GM13977 (cell line): ENCODE results near the gene SMYD5.

Source experiments
- DNase-seq: peaks from one replicate; pipeline ENCODE4 v3.0.0; 2012; ENCODE audit warnings: low spot score
- in situ Hi-C: fragments of 300-500 bp; cut with MboI; formaldehyde crosslinking; loops from one replicate; pipeline ENCODE4 v1.12.0; 2022; ENCODE audit warnings: low sequenced_read_pairs, low pct_unique_long_range_greater_than_20kb, mixed read lengths, inconsistent platforms; ENCODE audit not compliant: unreplicated experiment
- TF ChIP-seq, protein P1 (sequence below): IDR thresholded peaks from 2 replicates; pipeline ENCODE4 v1.5.1; 2012; ENCODE audit warnings: mild to moderate bottlenecking, control low read depth; ENCODE audit not compliant: insufficient read depth; ENCODE audit errors: extremely low read depth, missing control alignments

The SMYD5 gene

DNA sequence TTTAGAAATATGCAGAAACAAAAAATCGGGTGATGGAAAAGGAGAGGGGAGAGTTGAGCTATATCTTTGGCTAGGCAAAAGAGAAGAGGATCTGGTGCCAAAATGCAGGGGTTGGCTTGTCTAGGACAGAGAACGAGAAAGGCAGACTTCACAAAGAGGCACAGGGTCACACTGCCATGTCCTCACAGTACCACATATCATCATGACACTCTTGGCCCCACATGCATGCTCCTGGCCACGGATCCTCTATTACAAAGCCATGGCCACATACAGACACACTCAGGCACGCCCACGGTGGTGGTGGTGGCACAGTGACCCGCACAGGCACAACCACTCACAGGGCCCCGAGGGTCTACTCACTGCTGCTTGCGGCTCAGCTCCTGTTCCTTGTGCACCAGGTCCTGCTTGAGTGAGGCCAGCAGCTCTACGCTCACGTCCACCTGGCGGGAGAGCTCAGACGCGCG lies 54.4 kb downstream of the SMYD5 start:
- in situ Hi-C loops, result no loop called here
- TF ChIP-seq, protein P1, sequence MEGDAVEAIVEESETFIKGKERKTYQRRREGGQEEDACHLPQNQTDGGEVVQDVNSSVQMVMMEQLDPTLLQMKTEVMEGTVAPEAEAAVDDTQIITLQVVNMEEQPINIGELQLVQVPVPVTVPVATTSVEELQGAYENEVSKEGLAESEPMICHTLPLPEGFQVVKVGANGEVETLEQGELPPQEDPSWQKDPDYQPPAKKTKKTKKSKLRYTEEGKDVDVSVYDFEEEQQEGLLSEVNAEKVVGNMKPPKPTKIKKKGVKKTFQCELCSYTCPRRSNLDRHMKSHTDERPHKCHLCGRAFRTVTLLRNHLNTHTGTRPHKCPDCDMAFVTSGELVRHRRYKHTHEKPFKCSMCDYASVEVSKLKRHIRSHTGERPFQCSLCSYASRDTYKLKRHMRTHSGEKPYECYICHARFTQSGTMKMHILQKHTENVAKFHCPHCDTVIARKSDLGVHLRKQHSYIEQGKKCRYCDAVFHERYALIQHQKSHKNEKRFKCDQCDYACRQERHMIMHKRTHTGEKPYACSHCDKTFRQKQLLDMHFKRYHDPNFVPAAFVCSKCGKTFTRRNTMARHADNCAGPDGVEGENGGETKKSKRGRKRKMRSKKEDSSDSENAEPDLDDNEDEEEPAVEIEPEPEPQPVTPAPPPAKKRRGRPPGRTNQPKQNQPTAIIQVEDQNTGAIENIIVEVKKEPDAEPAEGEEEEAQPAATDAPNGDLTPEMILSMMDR, result no peak
- DNase-seq, result no peak

- in situ Hi-C loops, result no loop called here
- DNase-seq, result peak; percentile 96
- TF ChIP-seq, protein P1, result peak; percentile 26
These were observed 55.0 kb downstream of the SMYD5 start for GRCh38 chr2:73268830-73269685.

- no peak for DNase-seq
- TF ChIP-seq, protein P1, result no peak
- in situ Hi-C loops, result no loop called here
These were observed 55.8 kb downstream of the SMYD5 start for GRCh38 chr2:73269686-73270465.

GRCh38 chr2:73272270-73272669 lies 58.2 kb downstream of the SMYD5 start:
- no peak for DNase-seq
- in situ Hi-C loops, result no loop called here
- TF ChIP-seq, protein P1, result no peak
